SJCRH30 (cell line): ENCODE results near the gene CXXC1. TPM values are rescaled to one million over a fixed set of nuclear protein-coding genes. Genes with fewer than 3 reads are reported as not detected.

Source experiments
- DNase-seq, 2 experiments: peaks; one replicate each; pipeline ENCODE4 v3.0.0-alpha.2; 2015 to 2020
- H3K27ac ChIP-seq: fragments of 250-450 bp; sonication (Bioruptor Pico); 2 replicates; pipeline ENCODE4 v1.5.1; 2020; ENCODE audit warnings: mild to moderate bottlenecking, moderate library complexity
- H3K27me3 ChIP-seq: fragments of 250-450 bp; sonication (Bioruptor Pico); 2 replicates; pipeline ENCODE4 v1.5.1; 2020; ENCODE audit warnings: mild to moderate bottlenecking, moderate library complexity
- H3K36me3 ChIP-seq: fragments of 250-450 bp; sonication (Bioruptor Pico); 2 replicates; pipeline ENCODE4 v1.5.1; 2020; ENCODE audit warnings: mild to moderate bottlenecking, moderate library complexity
- H3K4me1 ChIP-seq: fragments of 250-450 bp; sonication (Bioruptor Pico); 2 replicates; pipeline ENCODE4 v1.5.1; 2020; ENCODE audit warnings: mild to moderate bottlenecking, moderate library complexity
- H3K4me3 ChIP-seq: fragments of 250-450 bp; sonication (Bioruptor Pico); 2 replicates; pipeline ENCODE4 v1.5.1; 2020; ENCODE audit warnings: mild to moderate bottlenecking, moderate library complexity
- H3K9me3 ChIP-seq: fragments of 250-450 bp; sonication (Bioruptor Pico); replicated peaks from 2 replicates; pipeline ENCODE4 v1.5.1; 2020; ENCODE audit warnings: mild to moderate bottlenecking, moderate library complexity
- total RNA-seq: library from RNA; depleted of rRNA; stranded (reverse); fragments of >200 nt; shearing (Covaris generic); gene quantifications from 2 replicates; pipeline ENCODE4 v1.2.3, GENCODE V29; 2014

The CXXC1 gene
- total RNA-seq, 1 experiment from 2014 or later = 43.2 TPM

- H3K4me3 ChIP-seq = no peak overlapping the region
- peaks cover 4% of the 10 kb centered on the region; the same call in 1 of the 2 replicates for H3K4me1 ChIP-seq
- H3K27me3 ChIP-seq = no peaks in the 10 kb centered on the region
- DNase-seq = no peak
- H3K27ac ChIP-seq = no peak overlapping the region
- no peaks in the 10 kb centered on the region for H3K9me3 ChIP-seq
- H3K36me3 ChIP-seq = peaks cover 13% of the 10 kb centered on the region
Observed at GRCh38 chr18:50285071-50285470, 2.4 kb downstream of the CXXC1 start.

- peaks cover 17% of the 10 kb centered on the region for H3K36me3 ChIP-seq
- H3K27ac ChIP-seq = no peak overlapping the region
- no peak for DNase-seq
Observed at GRCh38 chr18:50284255-50284885, 3.1 kb downstream of the CXXC1 start.

GRCh38 chr18:50283469-50284209 lies 3.9 kb downstream of the CXXC1 start:
- Histone ChIP-seq H3K4me3 (no peak overlapping the region), H3K36me3 (peaks cover 22% of the 10 kb centered on the region), H3K27ac (no peak overlapping the region), H3K9me3 (no peaks in the 10 kb centered on the region), H3K27me3 (no peaks in the 10 kb centered on the region), H3K4me1 (peaks cover 4% of the 10 kb centered on the region; the same call in 1 of the 2 replicates)
- DNase-seq = no peak

More at GRCh38 chr18:50284255-50284885, 3.1 kb downstream of the CXXC1 start:
- H3K9me3 ChIP-seq = no peaks in the 10 kb centered on the region
- H3K4me1 ChIP-seq = peaks cover 4% of the 10 kb centered on the region; the same call in 1 of the 2 replicates
- no peak overlapping the region for H3K4me3 ChIP-seq
- H3K27me3 ChIP-seq = no peaks in the 10 kb centered on the region

GRCh38 chr18:50282521-50283335 lies 4.8 kb downstream of the CXXC1 start:
- Histone ChIP-seq H3K9me3 (no peaks in the 10 kb centered on the region), H3K4me3 (no peak overlapping the region), H3K27ac (no peak overlapping the region), H3K27me3 (no peaks in the 10 kb centered on the region), H3K4me1 (peaks cover 4% of the 10 kb centered on the region; the same call in 1 of the 2 replicates), H3K36me3 (peaks cover 28% of the 10 kb centered on the region)
- no peak for DNase-seq

- no peaks in the 10 kb centered on the region for H3K27me3 ChIP-seq
- H3K4me3 ChIP-seq = peak overlapping the region; percentile 80
- H3K27ac ChIP-seq = no peak overlapping the region
- H3K4me1 ChIP-seq = peaks cover 4% of the 10 kb centered on the region; the same call in 1 of the 2 replicates
- DNase-seq = no peak
- H3K9me3 ChIP-seq = no peaks in the 10 kb centered on the region
- H3K36me3 ChIP-seq = peaks cover 28% of the 10 kb centered on the region
Observed at GRCh38 chr18:50281972-50282520, 5.4 kb downstream of the CXXC1 start.

GRCh38 chr18:50281295-50281971 lies 6.1 kb downstream of the CXXC1 start, which contains the start of gene MBD1:
Gene MBD1, minus strand, starts transcription at chr18:50281523. Its CDS starts 1,531 bp downstream, at chr18:50279992.
- peaks cover 4% of the 10 kb centered on the region; the same call in 1 of the 2 replicates for H3K4me1 ChIP-seq
- H3K27me3 ChIP-seq = no peaks in the 10 kb centered on the region
- H3K27ac ChIP-seq = peak within 1 kb of the TSS; percentile 36
- DNase-seq = peak; percentile 94 to 96
- H3K4me3 ChIP-seq = peak within 1 kb of the TSS; percentile 80
- peaks cover 34% of the 10 kb centered on the region for H3K36me3 ChIP-seq
- no peaks in the 10 kb centered on the region for H3K9me3 ChIP-seq

- no peak for DNase-seq
- Histone ChIP-seq H3K4me3 (peak overlapping the region; percentile 80), H3K27me3 (no peaks in the 10 kb centered on the region), H3K36me3 (peaks cover 38% of the 10 kb centered on the region), H3K27ac (peak overlapping the region; percentile 36), H3K4me1 (peaks cover 4% of the 10 kb centered on the region; the same call in 1 of the 2 replicates), H3K9me3 (no peaks in the 10 kb centered on the region)
Observed at GRCh38 chr18:50280707-50281294, 6.7 kb downstream of the CXXC1 start.

GRCh38 chr18:50279752-50280151 lies 7.7 kb downstream of the CXXC1 start:
- peaks cover 36% of the 10 kb centered on the region for H3K36me3 ChIP-seq
- no peaks in the 10 kb centered on the region for H3K27me3 ChIP-seq
- H3K4me1 ChIP-seq = peaks cover 4% of the 10 kb centered on the region; the same call in 1 of the 2 replicates
- no peaks in the 10 kb centered on the region for H3K9me3 ChIP-seq
- no peak overlapping the region for H3K27ac ChIP-seq
- no peak for DNase-seq
- no peak overlapping the region for H3K4me3 ChIP-seq

GRCh38 chr18:50277942-50278341 lies 9.6 kb downstream of the CXXC1 start:
- DNase-seq = no peak
- peaks cover 46% of the 10 kb centered on the region for H3K36me3 ChIP-seq

GRCh38 chr18:50276452-50276851 lies 11.0 kb downstream of the CXXC1 start:
- Histone ChIP-seq H3K27ac (no peak overlapping the region), H3K4me1 (peaks cover 4% of the 10 kb centered on the region; the same call in 1 of the 2 replicates), H3K36me3 (peaks cover 47% of the 10 kb centered on the region), H3K4me3 (no peak overlapping the region), H3K27me3 (no peaks in the 10 kb centered on the region), H3K9me3 (no peaks in the 10 kb centered on the region)
- DNase-seq = no peak

More at GRCh38 chr18:50277942-50278341, 9.6 kb downstream of the CXXC1 start:
- no peak overlapping the region for H3K4me3 ChIP-seq
- H3K4me1 ChIP-seq = peaks cover 4% of the 10 kb centered on the region; the same call in 1 of the 2 replicates
- H3K9me3 ChIP-seq = no peaks in the 10 kb centered on the region
- H3K27me3 ChIP-seq = no peaks in the 10 kb centered on the region
- no peak overlapping the region for H3K27ac ChIP-seq

- Histone ChIP-seq H3K4me3 (no peak overlapping the region), H3K9me3 (no peaks in the 10 kb centered on the region), H3K27ac (no peak overlapping the region), H3K4me1 (peaks cover 4% of the 10 kb centered on the region; the same call in 1 of the 2 replicates), H3K36me3 (peaks cover 55% of the 10 kb centered on the region), H3K27me3 (no peaks in the 10 kb centered on the region)
- no peak for DNase-seq
Observed at GRCh38 chr18:50275503-50276036, 11.9 kb downstream of the CXXC1 start.

GRCh38 chr18:50274941-50275340 lies 12.6 kb downstream of the CXXC1 start:
- no peak for DNase-seq
- Histone ChIP-seq H3K9me3 (no peaks in the 10 kb centered on the region), H3K36me3 (peaks cover 57% of the 10 kb centered on the region), H3K27ac (no peak overlapping the region), H3K4me1 (no peaks in the 10 kb centered on the region; the same call in 1 of the 2 replicates), H3K4me3 (no peak overlapping the region), H3K27me3 (no peaks in the 10 kb centered on the region)

- H3K36me3 ChIP-seq = peaks cover 56% of the 10 kb centered on the region
- H3K9me3 ChIP-seq = no peaks in the 10 kb centered on the region
- H3K4me3 ChIP-seq = no peak overlapping the region
- no peaks in the 10 kb centered on the region for H3K27me3 ChIP-seq
- no peaks in the 10 kb centered on the region for H3K4me1 ChIP-seq
- H3K27ac ChIP-seq = no peak overlapping the region
- DNase-seq = no peak
Observed at GRCh38 chr18:50274044-50274442, 13.4 kb downstream of the CXXC1 start.
